RWPE1 (cell line): ENCODE measurements around the gene MICALL2.
A peak's percentile ranks its signal among the peaks of the same experiment; 100 is the strongest.

Experiments
- CTCF ChIA-PET: fragments of 350-600 bp; sonication (Branson Sonifier 250); formaldehyde crosslinking; extraction: SDS; loops from one replicate; lab custom pipeline; 2021; lab: Yijun Ruan, JAX
- POLR2A ChIA-PET: fragments of 400-600 bp; formaldehyde crosslinking; extraction: SDS; loops from one replicate; lab custom pipeline; 2020; ENCODE audit warnings: antibody characterized with exemption; ENCODE audit not compliant: low non-redundant PET; lab: Yijun Ruan, JAX
- DNase-seq: peaks from one replicate; pipeline ENCODE4 v3.0.0; 2012; ENCODE audit warnings: low spot score
- H3K27ac ChIP-seq: fragments of 450-650 bp; 2 replicates; pipeline ENCODE4 v1.5.1; 2017
- TF ChIP-seq, protein P1 (sequence below): fragments of 450-650 bp; conservative IDR thresholded peaks from 2 replicates; pipeline ENCODE4 v1.5.1; 2017; ENCODE audit warnings: low read depth, mild to moderate bottlenecking

Gene MICALL2

GRCh38 chr7:1493129-1493528 lies 33.9 kb upstream of the MICALL2 start:
- no peak overlapping the region for H3K27ac ChIP-seq
- TF ChIP-seq, protein P1, sequence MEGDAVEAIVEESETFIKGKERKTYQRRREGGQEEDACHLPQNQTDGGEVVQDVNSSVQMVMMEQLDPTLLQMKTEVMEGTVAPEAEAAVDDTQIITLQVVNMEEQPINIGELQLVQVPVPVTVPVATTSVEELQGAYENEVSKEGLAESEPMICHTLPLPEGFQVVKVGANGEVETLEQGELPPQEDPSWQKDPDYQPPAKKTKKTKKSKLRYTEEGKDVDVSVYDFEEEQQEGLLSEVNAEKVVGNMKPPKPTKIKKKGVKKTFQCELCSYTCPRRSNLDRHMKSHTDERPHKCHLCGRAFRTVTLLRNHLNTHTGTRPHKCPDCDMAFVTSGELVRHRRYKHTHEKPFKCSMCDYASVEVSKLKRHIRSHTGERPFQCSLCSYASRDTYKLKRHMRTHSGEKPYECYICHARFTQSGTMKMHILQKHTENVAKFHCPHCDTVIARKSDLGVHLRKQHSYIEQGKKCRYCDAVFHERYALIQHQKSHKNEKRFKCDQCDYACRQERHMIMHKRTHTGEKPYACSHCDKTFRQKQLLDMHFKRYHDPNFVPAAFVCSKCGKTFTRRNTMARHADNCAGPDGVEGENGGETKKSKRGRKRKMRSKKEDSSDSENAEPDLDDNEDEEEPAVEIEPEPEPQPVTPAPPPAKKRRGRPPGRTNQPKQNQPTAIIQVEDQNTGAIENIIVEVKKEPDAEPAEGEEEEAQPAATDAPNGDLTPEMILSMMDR: no peak
- CTCF ChIA-PET: no interaction called here
- DNase-seq: no peak
- POLR2A ChIA-PET: no interaction called here

DNA sequence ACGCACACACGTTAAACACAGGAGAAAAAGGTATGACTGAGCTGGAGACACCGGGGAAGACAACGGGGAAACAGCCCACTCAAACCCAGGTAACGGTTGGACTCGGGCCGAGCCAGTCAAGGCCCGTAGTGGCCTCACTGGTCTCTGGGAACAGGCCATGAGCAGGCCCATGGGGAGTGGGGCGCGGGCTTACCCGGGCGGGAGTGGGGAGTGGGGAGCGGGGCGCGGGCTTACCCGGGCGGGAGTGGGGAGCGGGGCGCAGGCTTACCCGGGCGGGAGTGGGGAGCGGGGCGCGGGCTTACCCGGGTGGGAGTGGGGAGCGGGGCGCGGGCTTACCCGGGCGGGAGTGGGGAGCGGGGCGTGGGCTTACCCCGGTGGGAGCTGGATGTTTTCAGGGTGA lies 33.4 kb upstream of the MICALL2 start:
- POLR2A ChIA-PET: no interaction called here
- H3K27ac ChIP-seq: no peak overlapping the region
- CTCF ChIA-PET: no interaction called here
- DNase-seq: no peak
- TF ChIP-seq, protein P1: no peak

- TF ChIP-seq, protein P1: no peak
- CTCF ChIA-PET: no interaction called here
- no peak for DNase-seq
- POLR2A ChIA-PET: no interaction called here
- peak overlapping the region; percentile 12; the same call in 1 of the 2 replicates for H3K27ac ChIP-seq
Observed at GRCh38 chr7:1492221-1492620, 33.0 kb upstream of the MICALL2 start.

DNA sequence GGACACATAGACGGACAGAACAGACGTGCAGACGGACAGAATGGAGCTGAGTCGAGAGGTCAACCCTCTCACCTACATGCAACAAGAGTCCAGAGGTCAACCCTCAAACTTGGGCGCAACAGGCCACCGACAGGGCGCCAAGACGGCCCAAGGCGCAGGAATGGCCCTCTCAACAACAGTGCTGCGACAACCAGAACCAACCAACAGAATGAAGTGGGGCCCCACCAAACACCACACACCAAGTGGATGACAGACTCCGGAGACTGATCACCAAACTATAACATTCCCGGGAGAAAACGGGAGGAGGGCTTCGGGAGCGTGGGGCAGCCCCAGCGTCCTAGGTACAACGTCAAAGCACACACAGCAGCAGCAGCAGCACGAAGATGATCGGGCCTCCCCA lies 31.6 kb upstream of the MICALL2 start:
- ChIA-PET POLR2A (no interaction called here), CTCF (no interaction called here)
- TF ChIP-seq, protein P1: no peak
- DNase-seq: no peak
- peak overlapping the region; percentile 1; the same call in 1 of the 2 replicates for H3K27ac ChIP-seq

- ChIA-PET POLR2A (no interaction called here), CTCF (no interaction called here)
- DNase-seq: no peak
- TF ChIP-seq, protein P1: no peak
- no peak overlapping the region for H3K27ac ChIP-seq
Observed at GRCh38 chr7:1489336-1489735, 30.1 kb upstream of the MICALL2 start.

GRCh38 chr7:1488016-1488415 lies 28.7 kb upstream of the MICALL2 start:
- ChIA-PET CTCF (no interaction called here), POLR2A (no interaction called here)
- H3K27ac ChIP-seq: no peak overlapping the region
- TF ChIP-seq, protein P1: no peak
- no peak for DNase-seq

DNA sequence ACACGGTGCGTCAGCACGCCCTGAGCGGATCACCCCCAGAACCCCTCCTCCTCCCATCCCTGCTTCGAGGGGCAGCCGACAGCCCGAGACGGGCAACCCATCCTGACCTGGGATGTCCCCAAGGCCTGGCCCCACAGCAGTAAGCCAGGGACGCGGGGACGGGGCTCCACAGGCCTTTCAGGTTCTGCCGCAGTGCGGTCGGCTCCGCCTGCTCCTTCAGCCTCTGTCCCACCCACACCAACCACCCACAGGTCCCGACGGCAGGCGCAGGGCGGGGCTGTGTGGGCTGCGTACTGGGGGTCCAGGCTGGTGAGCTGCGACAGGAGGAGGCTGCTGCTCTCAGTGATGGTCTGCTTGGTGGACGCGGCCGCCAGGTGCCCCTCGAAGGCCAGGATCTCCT lies 28.2 kb upstream of the MICALL2 start:
- no peak overlapping the region for H3K27ac ChIP-seq
- POLR2A ChIA-PET: no interaction called here
- TF ChIP-seq, protein P1: no peak
- no peak for DNase-seq
- CTCF ChIA-PET: no interaction called here
